ENCODE results near the gene ATP6V0C.

The ATP6V0C gene

DNA sequence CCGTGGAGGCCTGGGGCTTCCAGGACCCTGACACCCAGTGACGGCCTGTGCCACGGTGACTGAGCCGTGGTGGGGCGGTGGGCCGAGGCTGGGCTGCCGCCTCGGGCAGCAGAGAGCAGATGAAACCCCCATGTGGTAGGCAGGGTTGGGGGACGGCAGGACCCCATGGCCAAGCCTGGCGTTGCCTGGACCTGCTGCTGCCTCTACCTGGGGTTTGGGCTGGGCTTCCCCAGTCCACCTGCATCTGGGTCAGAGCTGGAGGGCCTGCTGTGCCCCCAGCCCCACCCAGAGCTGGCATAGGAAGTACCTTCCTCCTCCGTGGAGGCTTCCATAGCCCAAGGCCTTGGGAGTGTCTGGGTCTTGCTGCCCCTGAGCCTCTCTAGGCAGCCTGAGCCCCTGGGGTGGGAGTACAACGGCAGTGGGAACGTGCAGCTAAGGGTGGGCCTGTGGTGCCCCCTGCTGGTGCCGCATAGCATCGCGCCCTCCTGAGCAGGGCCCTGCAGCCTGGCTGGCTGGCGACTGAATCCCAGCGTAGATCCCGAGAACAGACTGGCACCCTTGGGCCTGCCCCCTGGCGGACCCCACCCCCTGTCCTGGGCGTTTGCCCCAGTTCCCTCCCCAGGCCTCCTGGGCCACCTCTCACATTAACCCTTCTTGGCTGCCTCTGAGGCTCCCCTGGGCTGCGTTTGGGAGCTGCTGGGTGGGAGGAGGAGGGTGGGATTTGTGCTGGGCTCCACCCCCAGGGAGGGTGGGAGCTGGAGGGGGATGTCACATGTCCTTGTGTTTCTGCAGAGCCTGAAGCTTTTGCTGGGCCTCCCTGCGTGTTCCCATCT, 12.6 kb upstream of the ATP6V0C start:
- H3K9me3 ChIP-seq (replicated peaks; ENCODE audit: insufficient read depth, low read length) = no peaks in the 10 kb centered on the region
- H4K20me1 ChIP-seq (ENCODE audit: insufficient read depth, low read length) = no peaks in the 10 kb centered on the region
- H3K27ac ChIP-seq (ENCODE audit: low read length) = no peak overlapping the region
- DNase-seq = peak; percentile 58
- no peaks in the 10 kb centered on the region for H3K27me3 ChIP-seq (replicated peaks; ENCODE audit: insufficient read depth, low read length)
- no peaks in the 10 kb centered on the region for H3K36me3 ChIP-seq (replicated peaks; ENCODE audit: insufficient read depth, low read length)
- H3K9me2 ChIP-seq (replicated peaks; ENCODE audit: insufficient read depth, low read length) = no peaks in the 10 kb centered on the region
- H3K9ac ChIP-seq (ENCODE audit: low read length) = no peak overlapping the region
- H3K4me1 ChIP-seq (ENCODE audit: low read length) = 0 out of 2 replicates have a peak, but pooled peaks cover 2% of the 10 kb centered on the region
- no peak overlapping the region for H3K4me2 ChIP-seq (ENCODE audit: low read depth, low read length)
- no peaks in the 10 kb centered on the region for H3K79me2 ChIP-seq (ENCODE audit: low read length)
- no peak overlapping the region for H2AFZ ChIP-seq (ENCODE audit: low read length)
- TF ChIP-seq EZH2phosphoT487 (IDR thresholded peaks at IDR 0.05; ENCODE audit: low read length) (no peak), EZH2 (optimal IDR thresholded peaks at IDR 0.05; ENCODE audit: low read depth, low read length) (no peak)
- TF ChIP-seq, protein P1, sequence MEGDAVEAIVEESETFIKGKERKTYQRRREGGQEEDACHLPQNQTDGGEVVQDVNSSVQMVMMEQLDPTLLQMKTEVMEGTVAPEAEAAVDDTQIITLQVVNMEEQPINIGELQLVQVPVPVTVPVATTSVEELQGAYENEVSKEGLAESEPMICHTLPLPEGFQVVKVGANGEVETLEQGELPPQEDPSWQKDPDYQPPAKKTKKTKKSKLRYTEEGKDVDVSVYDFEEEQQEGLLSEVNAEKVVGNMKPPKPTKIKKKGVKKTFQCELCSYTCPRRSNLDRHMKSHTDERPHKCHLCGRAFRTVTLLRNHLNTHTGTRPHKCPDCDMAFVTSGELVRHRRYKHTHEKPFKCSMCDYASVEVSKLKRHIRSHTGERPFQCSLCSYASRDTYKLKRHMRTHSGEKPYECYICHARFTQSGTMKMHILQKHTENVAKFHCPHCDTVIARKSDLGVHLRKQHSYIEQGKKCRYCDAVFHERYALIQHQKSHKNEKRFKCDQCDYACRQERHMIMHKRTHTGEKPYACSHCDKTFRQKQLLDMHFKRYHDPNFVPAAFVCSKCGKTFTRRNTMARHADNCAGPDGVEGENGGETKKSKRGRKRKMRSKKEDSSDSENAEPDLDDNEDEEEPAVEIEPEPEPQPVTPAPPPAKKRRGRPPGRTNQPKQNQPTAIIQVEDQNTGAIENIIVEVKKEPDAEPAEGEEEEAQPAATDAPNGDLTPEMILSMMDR (IDR thresholded peaks at IDR 0.05; ENCODE audit: low read length) = peak; percentile 96
- no peak overlapping the region for H3K4me3 ChIP-seq (ENCODE audit: low read length)
- H3F3A ChIP-seq (ENCODE audit: insufficient read depth, low read length) = no peaks in the 10 kb centered on the region

GRCh38 chr16:2501946-2502895, 11.5 kb upstream of the ATP6V0C start:
- Histone ChIP-seq H3K9me3 (replicated peaks; ENCODE audit: insufficient read depth, low read length) (no peaks in the 10 kb centered on the region), H4K20me1 (ENCODE audit: insufficient read depth, low read length) (no peaks in the 10 kb centered on the region), H3K36me3 (replicated peaks; ENCODE audit: insufficient read depth, low read length) (no peaks in the 10 kb centered on the region), H3K27me3 (replicated peaks; ENCODE audit: insufficient read depth, low read length) (no peaks in the 10 kb centered on the region), H3K4me2 (ENCODE audit: low read depth, low read length) (no peak overlapping the region), H3K27ac (ENCODE audit: low read length) (no peak overlapping the region), H3K4me3 (ENCODE audit: low read length) (no peak overlapping the region), H3K9me2 (replicated peaks; ENCODE audit: insufficient read depth, low read length) (no peaks in the 10 kb centered on the region), H3K9ac (ENCODE audit: low read length) (no peak overlapping the region), H3K79me2 (ENCODE audit: low read length) (no peaks in the 10 kb centered on the region), H3F3A (ENCODE audit: insufficient read depth, low read length) (peaks cover 4% of the 10 kb centered on the region; the same call in 1 of the 2 replicates), H2AFZ (ENCODE audit: low read length) (no peak overlapping the region), H3K4me1 (ENCODE audit: low read length) (peaks cover 8% of the 10 kb centered on the region)
- DNase-seq = no peak
- no peak for TF ChIP-seq EZH2phosphoT487 (IDR thresholded peaks at IDR 0.05; ENCODE audit: low read length)

DNA sequence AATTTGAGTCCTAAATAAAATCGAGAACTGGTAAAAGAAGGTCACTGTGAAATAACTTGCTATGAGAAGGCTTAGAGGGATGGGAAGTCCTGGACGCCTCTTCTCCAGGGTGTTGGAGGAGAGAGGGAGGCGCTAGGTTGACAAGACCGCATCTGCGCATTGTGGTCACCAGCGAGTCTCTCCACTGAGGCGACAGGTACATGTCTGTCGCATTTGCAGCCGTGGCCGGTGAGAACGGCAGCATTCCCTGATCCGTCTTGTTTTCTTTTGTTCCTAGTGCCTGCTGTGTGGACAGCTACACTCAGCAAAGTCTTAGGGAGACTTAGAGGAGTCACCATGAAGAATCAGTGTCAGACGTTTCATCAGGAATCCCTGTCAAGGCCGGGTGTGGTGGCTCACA, 8.1 kb upstream of the ATP6V0C start:
- DNase-seq = no peak
- H3K4me1 ChIP-seq (ENCODE audit: low read length) = peaks cover 22% of the 10 kb centered on the region

More for the DNA sequence above, 8.1 kb upstream of the ATP6V0C start:
- no peak overlapping the region for H3K9ac ChIP-seq (ENCODE audit: low read length)
- no peaks in the 10 kb centered on the region for H3K9me3 ChIP-seq (replicated peaks; ENCODE audit: insufficient read depth, low read length)
- no peaks in the 10 kb centered on the region for H3K36me3 ChIP-seq (replicated peaks; ENCODE audit: insufficient read depth, low read length)
- H2AFZ ChIP-seq (ENCODE audit: low read length) = no peak overlapping the region
- TF ChIP-seq, protein P1 (IDR thresholded peaks at IDR 0.05; ENCODE audit: low read length) = no peak
- TF ChIP-seq EZH2 (optimal IDR thresholded peaks at IDR 0.05; ENCODE audit: low read depth, low read length) = no peak
- no peak for TF ChIP-seq EZH2phosphoT487 (IDR thresholded peaks at IDR 0.05; ENCODE audit: low read length)
- no peaks in the 10 kb centered on the region for H4K20me1 ChIP-seq (ENCODE audit: insufficient read depth, low read length)
- no peaks in the 10 kb centered on the region for H3K79me2 ChIP-seq (ENCODE audit: low read length)
- peaks cover 9% of the 10 kb centered on the region; the same call in 1 of the 2 replicates for H3F3A ChIP-seq (ENCODE audit: insufficient read depth, low read length)
- no peak overlapping the region for H3K4me2 ChIP-seq (ENCODE audit: low read depth, low read length)
- no peaks in the 10 kb centered on the region for H3K27me3 ChIP-seq (replicated peaks; ENCODE audit: insufficient read depth, low read length)
- no peak overlapping the region for H3K27ac ChIP-seq (ENCODE audit: low read length)
- H3K4me3 ChIP-seq (ENCODE audit: low read length) = no peak overlapping the region
- no peaks in the 10 kb centered on the region for H3K9me2 ChIP-seq (replicated peaks; ENCODE audit: insufficient read depth, low read length)

Measured in MM.1S (cell line).